ENCODE results near the gene TNNI3K. TPM values are rescaled to one million over a fixed set of nuclear protein-coding genes. Genes with fewer than 3 reads are reported as not detected.

The TNNI3K gene
- total RNA-seq, 1 donor from 2014 or later, result not detected

DNA sequence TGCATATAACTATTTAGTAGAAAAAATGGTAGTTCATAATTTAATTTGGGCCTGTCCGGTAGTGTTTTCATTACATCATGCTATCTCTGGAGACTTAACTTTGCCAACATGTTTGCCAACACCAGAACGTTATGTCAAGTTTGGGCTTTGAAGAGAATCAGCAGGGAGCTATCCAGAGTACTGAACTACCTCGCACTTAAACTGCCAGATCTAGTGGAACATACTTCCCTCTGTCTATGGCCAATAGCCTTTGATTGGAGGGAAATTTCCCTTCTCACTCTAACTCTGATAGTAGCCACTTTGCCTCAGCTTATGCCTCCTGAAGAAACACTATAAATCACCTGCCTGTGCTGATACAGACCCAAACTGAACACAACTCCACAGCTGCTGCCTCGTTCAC lies 267.2 kb downstream of the TNNI3K start:
- no peaks in the 10 kb centered on the region for H3K4me1 Mint-ChIP-seq (ENCODE audit: unreplicated experiment)
- no peak overlapping the region for H3K27ac Mint-ChIP-seq (ENCODE audit: unreplicated experiment)
- TF ChIP-seq, protein P1, sequence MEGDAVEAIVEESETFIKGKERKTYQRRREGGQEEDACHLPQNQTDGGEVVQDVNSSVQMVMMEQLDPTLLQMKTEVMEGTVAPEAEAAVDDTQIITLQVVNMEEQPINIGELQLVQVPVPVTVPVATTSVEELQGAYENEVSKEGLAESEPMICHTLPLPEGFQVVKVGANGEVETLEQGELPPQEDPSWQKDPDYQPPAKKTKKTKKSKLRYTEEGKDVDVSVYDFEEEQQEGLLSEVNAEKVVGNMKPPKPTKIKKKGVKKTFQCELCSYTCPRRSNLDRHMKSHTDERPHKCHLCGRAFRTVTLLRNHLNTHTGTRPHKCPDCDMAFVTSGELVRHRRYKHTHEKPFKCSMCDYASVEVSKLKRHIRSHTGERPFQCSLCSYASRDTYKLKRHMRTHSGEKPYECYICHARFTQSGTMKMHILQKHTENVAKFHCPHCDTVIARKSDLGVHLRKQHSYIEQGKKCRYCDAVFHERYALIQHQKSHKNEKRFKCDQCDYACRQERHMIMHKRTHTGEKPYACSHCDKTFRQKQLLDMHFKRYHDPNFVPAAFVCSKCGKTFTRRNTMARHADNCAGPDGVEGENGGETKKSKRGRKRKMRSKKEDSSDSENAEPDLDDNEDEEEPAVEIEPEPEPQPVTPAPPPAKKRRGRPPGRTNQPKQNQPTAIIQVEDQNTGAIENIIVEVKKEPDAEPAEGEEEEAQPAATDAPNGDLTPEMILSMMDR (IDR thresholded peaks at IDR 0.05), result no peak
- H3K36me3 Mint-ChIP-seq (ENCODE audit: unreplicated experiment), result no peaks in the 10 kb centered on the region
- no peaks in the 10 kb centered on the region for H3K9me3 Mint-ChIP-seq (ENCODE audit: unreplicated experiment)
- DNase-seq (ENCODE audit: extremely low spot score, unreplicated experiment), result no peak
- peaks cover 7% of the 10 kb centered on the region for H3K27me3 Mint-ChIP-seq (ENCODE audit: unreplicated experiment)
- no peak overlapping the region for H3K4me3 Mint-ChIP-seq (ENCODE audit: unreplicated experiment)

DNA sequence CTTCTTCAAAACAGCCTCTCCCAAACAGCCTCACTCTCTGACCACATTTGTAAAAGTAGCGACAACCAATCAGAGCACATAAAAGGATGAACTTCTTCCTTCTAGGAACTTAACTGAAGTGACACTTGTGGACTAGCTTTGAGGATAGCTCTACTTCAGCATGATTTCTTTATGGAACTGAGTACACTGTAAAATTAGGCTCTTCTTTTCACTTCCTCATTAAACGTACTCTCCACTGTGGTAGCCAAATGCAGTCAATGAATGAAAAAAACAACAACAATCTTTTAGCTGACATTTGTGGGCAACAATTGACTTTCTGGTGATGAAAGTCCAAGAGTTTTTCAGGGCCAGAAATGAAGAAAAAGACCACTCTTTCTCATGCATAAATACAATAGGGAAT lies 267.7 kb downstream of the TNNI3K start:
- Mint-ChIP-seq H3K27me3 (ENCODE audit: unreplicated experiment) (peaks cover 7% of the 10 kb centered on the region), H3K27ac (ENCODE audit: unreplicated experiment) (no peak overlapping the region)

DNA sequence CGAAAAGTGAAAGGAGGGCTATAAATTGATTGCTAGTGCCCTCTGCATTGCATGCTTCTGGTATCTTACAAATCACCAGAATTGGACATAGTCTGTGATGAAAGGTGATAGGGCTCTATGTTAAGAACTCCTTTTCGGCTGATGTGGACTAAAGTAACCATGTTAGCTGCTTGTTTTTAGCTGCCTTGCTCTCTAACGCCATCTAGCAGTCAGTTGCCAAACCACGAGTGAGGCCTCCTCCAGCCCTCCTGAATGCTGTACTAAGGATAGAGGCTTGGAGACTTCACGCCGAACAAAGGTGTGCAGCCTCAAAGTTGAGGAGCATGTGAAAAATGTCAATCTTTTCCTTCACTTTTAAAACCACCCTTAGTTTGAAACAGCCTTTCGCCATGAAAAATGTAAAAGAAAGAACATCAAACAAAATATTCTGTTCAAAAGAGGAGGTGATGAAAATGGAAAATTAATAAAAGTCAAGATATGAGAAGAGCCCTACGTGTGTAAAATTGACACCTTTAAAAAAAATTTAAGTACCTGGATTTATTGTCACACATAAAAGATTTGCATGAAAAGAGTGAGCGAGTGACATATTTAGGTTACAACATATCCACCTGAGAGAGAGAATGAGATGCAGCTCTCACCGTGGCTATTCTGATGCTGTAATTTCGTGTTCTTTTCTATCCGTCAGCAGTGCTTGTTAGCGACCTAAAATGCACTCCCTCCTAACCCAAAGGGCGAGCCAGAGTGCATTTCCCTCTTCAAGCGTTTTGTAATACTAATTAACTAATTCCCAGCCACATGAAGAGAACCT lies 269.1 kb downstream of the TNNI3K start:
- H3K36me3 Mint-ChIP-seq (ENCODE audit: unreplicated experiment), result no peaks in the 10 kb centered on the region
- TF ChIP-seq, protein P1 (IDR thresholded peaks at IDR 0.05), result peak; percentile 66
- peaks cover 3% of the 10 kb centered on the region for H3K27me3 Mint-ChIP-seq (ENCODE audit: unreplicated experiment)
- H3K27ac Mint-ChIP-seq (ENCODE audit: unreplicated experiment), result no peak overlapping the region
- H3K4me3 Mint-ChIP-seq (ENCODE audit: unreplicated experiment), result no peak overlapping the region
- no peaks in the 10 kb centered on the region for H3K4me1 Mint-ChIP-seq (ENCODE audit: unreplicated experiment)
- no peaks in the 10 kb centered on the region for H3K9me3 Mint-ChIP-seq (ENCODE audit: unreplicated experiment)
- DNase-seq (ENCODE audit: extremely low spot score, unreplicated experiment), result no peak

More for the DNA sequence above, 267.7 kb downstream of the TNNI3K start:
- TF ChIP-seq, protein P1 (IDR thresholded peaks at IDR 0.05), result no peak
- Mint-ChIP-seq H3K4me3 (ENCODE audit: unreplicated experiment) (no peak overlapping the region), H3K36me3 (ENCODE audit: unreplicated experiment) (no peaks in the 10 kb centered on the region), H3K4me1 (ENCODE audit: unreplicated experiment) (no peaks in the 10 kb centered on the region), H3K9me3 (ENCODE audit: unreplicated experiment) (no peaks in the 10 kb centered on the region)
- no peak for DNase-seq (ENCODE audit: extremely low spot score, unreplicated experiment)

- H3K4me3 Mint-ChIP-seq (ENCODE audit: unreplicated experiment), result no peak overlapping the region
- no peak overlapping the region for H3K27ac Mint-ChIP-seq (ENCODE audit: unreplicated experiment)
- H3K27me3 Mint-ChIP-seq (ENCODE audit: unreplicated experiment), result peaks cover 3% of the 10 kb centered on the region
- no peak for DNase-seq (ENCODE audit: extremely low spot score, unreplicated experiment)
- H3K36me3 Mint-ChIP-seq (ENCODE audit: unreplicated experiment), result no peaks in the 10 kb centered on the region
- TF ChIP-seq, protein P1 (IDR thresholded peaks at IDR 0.05), result no peak
- no peaks in the 10 kb centered on the region for H3K4me1 Mint-ChIP-seq (ENCODE audit: unreplicated experiment)
- H3K9me3 Mint-ChIP-seq (ENCODE audit: unreplicated experiment), result no peaks in the 10 kb centered on the region
Observed at GRCh38 chr1:74504933-74505512, 269.8 kb downstream of the TNNI3K start.

- Mint-ChIP-seq H3K27ac (ENCODE audit: unreplicated experiment) (no peak overlapping the region), H3K36me3 (ENCODE audit: unreplicated experiment) (no peaks in the 10 kb centered on the region), H3K27me3 (ENCODE audit: unreplicated experiment) (peaks cover 3% of the 10 kb centered on the region), H3K4me3 (ENCODE audit: unreplicated experiment) (no peak overlapping the region), H3K4me1 (ENCODE audit: unreplicated experiment) (no peaks in the 10 kb centered on the region), H3K9me3 (ENCODE audit: unreplicated experiment) (no peaks in the 10 kb centered on the region)
- DNase-seq (ENCODE audit: extremely low spot score, unreplicated experiment), result no peak
- TF ChIP-seq, protein P1 (IDR thresholded peaks at IDR 0.05), result no peak
Observed at GRCh38 chr1:74505928-74506710, 270.9 kb downstream of the TNNI3K start.

All from osteocyte (in vitro differentiated cells).